ENCODE data around the gene SPACA9.

Gene SPACA9

DNA sequence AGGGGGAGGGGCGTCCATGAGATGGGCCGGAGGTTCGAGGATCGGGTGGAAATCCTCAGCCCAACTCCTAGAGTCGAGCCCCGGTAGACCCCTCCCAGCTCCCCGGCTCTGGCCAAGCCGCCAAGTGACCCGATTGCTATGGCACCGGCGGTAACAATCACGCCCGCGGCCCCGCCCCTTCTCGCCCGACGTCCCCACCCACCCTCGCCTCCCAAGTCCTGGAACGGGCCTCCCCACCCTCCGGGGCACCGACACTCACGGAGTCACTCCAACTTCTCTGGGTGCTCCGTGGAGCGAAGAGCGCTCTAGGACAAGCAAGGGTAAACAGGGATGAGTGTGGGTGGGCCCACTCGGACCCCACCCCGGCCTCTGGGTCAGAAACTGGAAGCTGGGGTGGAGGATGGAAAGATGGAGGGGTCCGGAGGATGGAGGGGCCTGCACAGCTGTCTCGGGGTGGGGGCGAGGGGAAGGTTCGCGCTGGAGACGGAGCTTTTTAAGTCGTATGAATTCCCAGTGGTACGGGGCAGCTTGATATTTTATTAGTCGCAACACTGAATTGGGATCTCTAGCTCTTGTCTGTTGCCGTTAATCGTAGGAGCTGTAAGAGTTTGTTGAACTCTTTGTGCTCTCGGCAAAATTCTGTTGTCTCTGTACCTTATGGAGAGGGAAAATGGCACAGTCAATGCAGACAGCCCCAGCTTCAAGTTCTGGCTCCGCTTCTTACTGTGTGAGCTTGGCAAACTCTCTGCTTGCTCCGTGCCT, at the start of gene SPACA9:
Gene SPACA9, plus strand, starts transcription at position 204 of the 762 bp plus-strand sequence. CDS start 5,050 bp downstream, outside the sequence.
- no peak for DNase-seq

DNA sequence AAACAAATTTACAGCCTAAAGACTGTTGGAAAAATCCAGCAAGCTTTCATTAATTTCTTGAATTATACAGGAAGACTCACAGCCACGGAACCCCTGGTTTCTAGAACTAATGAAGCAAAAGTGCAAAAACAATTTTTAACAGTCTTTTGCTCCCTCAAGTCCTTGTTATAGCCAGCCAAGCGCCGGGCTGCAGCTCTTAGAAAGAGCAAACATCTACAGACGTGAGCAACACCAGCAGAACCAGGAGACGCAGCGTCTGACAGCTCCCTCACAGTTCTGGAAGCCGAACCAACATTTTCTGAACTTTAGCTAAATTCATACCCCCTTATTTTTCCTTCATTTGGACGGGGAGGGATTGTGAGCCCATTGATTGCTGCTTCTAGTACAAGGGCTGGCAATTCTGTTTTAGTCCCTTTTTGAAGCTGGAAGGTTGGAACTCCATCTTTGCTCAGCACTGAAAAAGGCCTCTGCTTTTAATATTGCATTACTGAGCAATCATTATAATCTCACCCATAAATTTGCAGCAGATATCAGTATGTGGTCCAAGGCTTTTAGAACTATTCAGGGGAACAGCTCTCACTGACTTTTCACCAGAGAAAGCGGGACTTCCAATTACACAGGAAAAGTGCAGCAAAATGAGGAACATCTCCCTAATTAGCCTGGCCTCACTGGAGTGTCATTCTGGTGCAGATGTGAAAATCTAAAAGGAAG, 46.4 kb upstream of the SPACA9 start:
- no peak for DNase-seq

- DNase-seq: no peak
Measured at GRCh38 chr9:132833550-132834121, 45.1 kb upstream of the SPACA9 start.

DNA sequence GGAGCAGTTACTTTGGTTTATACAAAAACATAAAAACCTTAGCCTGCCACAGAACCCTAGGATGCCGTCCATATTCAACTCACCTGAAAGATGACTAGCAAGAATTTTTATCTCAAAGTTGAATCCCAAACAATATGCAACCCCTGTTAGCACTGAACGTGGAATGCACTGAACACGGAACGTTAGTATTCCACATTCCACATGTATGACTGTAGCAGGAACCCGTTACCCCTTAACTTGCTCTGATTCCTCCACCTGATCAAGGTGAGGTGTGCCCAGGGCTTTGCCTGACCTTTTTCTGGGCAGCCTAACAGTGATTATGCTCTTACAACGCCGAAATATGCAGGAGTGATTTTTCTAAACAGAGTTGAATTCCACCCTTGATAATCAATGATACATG, 44.4 kb upstream of the SPACA9 start:
- no peak for DNase-seq

DNA sequence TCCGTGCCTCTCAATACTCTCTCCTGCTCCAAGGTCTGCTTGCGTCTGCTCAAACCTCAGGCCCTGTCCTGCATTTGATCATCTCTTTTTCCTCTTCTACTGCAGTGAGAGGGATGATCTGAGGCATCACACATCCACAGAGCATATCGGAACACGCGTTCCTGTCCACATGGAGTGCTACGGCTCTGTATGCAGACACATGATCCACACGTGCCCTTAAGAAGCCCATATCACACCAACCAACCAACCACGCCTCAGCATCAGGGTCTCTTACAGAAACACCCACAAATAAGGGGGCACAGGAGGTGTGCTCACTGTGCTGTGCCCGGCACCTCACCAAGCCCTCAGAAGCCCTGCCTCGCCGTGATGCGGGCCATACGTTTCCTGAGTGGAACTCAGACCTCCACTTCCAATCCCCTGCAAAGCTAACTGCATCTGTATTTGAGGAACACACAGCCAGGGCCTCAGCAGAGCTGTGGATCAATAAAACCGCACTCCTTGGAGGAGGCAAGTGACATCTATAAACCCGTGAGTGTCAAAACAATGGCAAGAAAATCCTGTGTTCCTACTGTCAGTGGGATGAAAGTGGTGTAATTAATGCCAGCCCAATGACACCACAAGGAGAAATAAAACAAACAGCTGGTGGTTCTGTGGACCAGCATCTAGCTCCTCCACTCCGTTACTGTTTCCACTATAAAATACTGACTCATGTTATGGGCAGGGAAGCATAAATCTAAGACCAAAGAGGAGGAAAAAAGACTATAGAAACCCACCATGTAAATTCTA, 41.0 kb upstream of the SPACA9 start:
- no peak for DNase-seq

DNA sequence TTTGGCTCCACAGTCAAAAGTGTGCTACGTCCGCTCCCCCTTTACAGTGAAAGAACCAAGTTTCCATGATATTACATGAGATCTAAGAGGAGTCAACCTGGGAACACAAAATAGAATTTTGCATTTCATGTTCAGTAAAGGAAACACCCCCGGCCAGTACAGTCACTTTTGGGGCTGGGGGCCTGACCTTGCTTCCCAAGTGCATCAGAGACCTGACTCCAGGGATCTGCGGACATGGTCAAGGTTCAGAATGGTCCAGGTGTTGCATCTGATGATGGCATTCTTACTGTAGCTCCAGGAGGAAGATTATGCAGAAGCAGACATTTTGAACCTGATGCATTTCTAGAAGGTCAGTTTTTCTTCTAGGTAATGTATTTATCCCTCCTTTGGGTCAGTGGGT, 40.4 kb upstream of the SPACA9 start:
- DNase-seq: no peak

DNA sequence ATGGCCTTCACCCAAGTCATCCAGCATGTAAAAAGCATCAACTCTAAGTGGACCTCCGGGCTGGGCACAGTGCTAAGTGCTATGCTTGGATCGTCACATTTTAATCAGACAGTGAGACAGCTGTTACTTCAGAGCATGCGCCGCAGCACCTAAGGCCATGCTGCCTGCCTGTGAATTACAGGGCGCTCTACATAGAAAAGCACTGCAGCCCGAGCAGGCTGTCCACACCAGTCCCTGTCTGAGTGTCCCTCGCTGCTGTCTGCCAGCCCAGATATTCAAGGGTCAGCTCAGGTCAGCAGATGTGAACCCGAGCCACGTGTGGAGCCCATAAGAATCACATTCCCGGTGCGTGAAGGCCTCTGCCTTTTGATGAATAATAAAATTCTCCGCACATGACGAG, 37.7 kb upstream of the SPACA9 start:
- DNase-seq: no peak

DNA sequence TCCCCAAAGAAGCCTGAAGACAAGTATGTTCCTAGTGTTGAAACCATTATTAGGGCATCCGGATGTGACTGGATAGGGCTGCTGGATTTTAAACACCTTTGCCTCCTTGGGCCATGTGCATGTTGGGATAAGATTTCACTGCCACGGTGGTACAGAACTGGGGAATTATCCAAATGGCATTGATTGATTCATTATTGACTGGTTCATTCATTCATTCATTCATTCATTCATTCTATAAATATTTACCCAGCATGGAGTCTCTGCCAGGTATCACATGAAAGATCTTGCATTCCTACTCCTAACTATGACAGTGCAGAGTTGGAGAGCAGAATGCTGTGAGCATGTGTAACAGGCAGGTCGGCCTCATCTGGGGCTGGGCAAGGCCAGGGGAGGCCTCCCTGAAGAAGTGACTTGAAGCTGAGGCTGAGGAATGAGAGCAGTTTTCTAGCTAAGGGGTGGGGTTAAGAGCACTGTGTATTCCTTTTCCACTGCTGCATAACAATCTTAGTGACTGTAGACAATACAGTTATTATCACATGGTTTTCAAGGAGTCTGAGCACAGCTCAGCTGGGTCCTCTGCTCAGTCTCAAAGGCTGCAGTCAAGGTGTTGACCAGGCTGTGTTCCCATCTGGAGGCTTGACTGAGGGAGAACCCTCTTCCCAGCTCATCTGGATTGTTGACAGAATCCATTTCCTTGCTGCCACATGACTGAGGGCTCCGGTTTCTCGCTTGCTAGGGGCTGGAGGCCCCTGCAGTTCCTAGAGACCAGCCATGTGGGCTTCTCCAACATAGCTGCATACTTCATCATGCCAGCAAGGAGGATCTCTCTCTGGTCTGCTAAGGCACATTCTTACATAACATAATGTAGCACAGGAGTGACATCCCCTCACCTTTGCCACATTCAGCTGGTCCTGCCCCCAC, 36.3 kb upstream of the SPACA9 start:
- no peak for DNase-seq

GRCh38 chr9:132846109-132846917, 32.4 kb upstream of the SPACA9 start:
- DNase-seq: no peak

GRCh38 chr9:132846918-132847515, 31.7 kb upstream of the SPACA9 start:
- DNase-seq: no peak

- no peak for DNase-seq
Measured at GRCh38 chr9:132849185-132849706, 29.5 kb upstream of the SPACA9 start.

DNA sequence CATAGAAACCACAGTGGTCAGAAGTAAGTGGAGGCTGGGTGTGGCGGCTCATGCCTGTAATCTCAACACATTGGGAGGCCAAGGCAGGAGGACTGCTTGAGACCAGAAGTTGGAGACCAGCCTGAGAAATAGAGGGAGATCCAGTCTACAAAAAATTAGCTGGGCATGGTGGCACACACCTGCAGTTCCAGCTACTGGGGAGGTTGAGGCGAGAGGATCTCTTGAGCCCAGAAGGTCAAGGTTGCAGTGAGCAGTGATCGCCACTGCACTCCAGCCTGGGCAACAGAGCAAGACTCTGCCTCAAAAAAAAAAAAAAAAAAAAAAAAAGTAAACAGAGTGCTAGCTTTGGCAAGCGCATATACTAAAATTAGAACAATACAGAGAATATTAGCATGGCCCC, 25.2 kb upstream of the SPACA9 start:
- no peak for DNase-seq

GRCh38 chr9:132854832-132855231, 23.9 kb upstream of the SPACA9 start:
- no peak for DNase-seq

DNA sequence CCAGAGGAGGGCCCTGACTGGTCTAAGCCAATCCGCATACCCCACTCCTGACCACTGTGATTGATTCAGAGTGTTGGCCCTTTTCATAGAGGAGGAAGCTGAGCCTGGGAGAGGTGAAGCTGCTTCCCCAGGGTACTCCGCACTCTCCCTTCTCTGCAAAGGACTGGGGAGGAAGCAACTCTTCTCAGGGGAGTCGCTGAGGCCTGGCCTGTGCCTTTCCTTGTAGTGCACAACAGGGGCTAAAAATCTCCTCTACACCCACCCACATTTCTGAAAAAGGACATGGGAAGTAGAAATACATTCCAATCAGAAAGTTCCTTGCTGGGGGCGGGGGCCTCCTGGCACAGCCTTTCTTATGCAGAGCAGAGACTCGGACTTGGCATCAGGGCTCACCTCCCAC, 22.8 kb upstream of the SPACA9 start:
- no peak for DNase-seq

DNA sequence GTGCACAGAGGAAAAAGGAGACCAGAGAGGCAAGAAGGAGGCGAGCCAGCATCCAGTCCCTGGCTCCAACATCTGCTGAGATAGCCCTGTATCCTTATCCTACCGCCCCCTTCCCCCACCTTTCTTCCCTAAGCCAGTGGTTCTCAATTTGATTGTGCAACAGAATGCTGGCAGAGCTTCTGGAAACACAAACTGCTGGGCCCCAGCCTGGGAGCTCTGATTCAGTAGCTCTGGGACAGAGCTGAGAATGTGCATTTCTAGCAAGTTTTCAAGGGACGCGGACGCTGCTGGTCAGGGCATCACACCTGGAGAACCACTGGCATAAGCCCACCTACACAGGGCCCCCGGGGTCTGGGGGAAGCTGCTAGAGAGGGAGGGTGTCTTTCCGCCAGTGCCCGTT, 21.7 kb upstream of the SPACA9 start:
- DNase-seq: no peak

DNA sequence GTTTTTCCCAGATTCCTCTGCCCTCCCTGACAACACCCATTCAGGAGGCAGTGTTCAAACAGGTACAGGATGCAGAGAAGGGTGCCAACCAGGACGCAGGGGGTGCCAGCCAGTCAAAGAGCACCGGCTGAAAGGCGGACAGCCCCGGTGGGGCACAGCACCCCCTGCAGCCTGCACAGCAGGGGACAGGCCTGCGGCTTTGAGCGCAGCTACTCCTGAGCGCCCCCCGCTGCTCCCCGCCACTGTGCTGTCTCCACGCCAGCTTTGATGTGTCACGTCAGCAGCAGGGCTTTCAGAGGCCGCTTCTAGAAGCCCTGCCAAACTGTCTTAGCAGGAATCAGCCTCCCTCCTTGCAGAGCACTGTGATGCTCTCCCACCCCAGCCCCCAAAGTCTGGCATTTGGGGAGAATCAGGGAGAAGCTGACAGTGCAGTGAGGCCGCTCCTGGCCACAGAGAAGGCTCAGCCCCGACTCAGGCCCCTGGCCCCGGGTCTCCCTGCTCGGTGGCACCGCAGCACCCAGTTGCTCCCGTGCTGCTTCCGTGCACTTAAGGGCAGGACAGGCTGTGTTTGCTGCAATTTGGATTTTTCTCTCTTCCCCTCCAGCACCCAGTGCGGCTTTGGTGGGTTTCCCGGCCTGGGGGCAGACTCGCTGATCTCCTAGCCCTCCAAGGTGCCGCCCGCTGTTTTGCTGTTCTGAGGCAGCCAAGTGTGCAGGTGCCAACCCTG, 20.9 kb upstream of the SPACA9 start:
- DNase-seq: no peak

DNA sequence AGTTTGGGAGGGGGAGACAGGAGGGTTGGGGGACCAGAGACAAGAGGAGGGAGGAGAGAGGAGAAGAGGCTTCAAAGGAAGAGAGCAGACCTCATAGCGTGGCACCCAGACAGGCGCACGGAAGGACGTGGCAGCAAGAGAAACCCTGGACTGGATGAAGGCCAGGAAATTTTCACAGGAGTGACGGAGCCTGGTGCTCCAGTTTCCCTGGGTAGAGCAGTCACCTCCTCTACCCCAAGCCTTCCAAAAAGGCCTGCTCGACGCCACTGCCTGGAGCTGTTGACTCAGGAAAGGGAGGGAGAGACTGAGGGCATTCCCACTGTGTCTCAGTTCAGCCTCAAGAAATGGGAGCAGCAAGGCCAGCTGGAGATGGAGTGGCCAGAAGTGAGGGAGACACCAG, 19.9 kb upstream of the SPACA9 start:
- DNase-seq: no peak

GRCh38 chr9:132861666-132862065, 17.0 kb upstream of the SPACA9 start:
- no peak for DNase-seq

DNA sequence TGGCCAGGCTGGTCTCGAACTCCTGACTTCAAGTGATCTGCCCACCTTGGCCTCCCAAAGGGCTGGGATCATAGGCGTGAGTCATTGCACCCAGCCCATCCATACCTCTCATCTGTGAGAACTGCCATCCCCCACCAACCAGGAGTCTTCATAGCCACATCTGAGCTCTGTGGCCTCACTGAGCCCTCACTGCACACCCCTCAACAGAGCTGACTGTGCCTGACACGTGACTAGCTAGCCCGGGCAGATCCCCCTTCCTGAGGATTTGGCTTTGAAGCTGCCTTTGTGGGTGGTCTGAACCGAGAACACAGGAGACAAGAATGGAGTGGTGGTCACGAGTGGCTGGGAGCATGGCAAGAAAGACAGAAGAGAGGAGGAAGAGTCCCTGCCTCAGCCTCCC, 16.2 kb upstream of the SPACA9 start:
- DNase-seq: no peak

DNA sequence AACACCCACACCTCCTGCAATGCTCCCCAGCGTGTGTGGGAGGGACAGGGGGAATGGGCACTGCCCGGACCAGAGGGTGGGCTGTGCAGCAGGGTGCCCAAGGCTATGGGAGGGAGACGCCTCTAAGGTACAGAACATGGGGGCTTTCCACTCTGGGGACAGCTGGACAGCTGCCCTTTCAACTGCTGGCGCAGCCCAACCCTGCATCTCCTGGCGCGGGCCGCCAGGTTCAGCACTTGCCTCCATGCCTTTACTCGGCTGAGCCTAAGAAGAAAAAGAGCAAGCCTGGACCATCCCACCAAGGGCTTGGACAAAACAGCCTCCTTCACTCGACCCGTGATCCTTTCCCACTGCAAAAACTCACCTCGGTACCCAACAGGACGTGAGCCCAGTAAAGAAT, 15.6 kb upstream of the SPACA9 start:
- no peak for DNase-seq
